SK-N-MC (cell line): Measurements from ENCODE around the gene SLC35F5.

Experiments
- EZH2 ChIP-seq: fragments of 200-600 bp; sonication (generic); IDR thresholded peaks from one replicate; pipeline ENCODE4 v1.6.1; 2017; ENCODE audit warnings: antibody characterized with exemption
- FOXP2 ChIP-seq: optimal IDR thresholded peaks from 2 replicates; pipeline ENCODE3; 2011; ENCODE audit warnings: mild to moderate bottlenecking, moderate library complexity; ENCODE audit not compliant: insufficient read depth; ENCODE audit errors: extremely low read length, control extremely low read depth
- POLR2AphosphoS5 ChIP-seq: IDR thresholded peaks from 2 replicates; pipeline ENCODE4 v1.6.1; 2012; ENCODE audit warnings: mild to moderate bottlenecking, low read depth, low read length, borderline replicate concordance

DNA sequence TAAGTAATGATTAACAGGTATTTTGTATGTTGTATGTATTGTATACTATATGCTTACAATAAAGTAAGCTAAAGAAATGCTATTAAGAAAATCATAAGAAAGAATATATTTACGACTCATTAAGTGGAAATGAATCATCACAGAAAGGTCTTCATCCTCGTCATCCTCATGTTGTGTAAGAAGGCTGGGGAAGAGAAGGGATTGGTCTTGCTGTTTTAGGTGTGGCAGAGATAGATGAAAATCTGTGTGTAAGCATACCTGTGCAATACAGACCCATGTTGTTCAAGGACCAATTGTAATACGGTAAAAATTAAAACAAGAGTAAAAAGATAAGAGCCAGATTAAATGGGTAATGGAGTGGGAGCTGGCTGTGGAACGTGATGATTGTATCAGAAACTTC lies 16.6 kb downstream of the SLC35F5 start:
- TF ChIP-seq POLR2AphosphoS5 (no peak), FOXP2 (no peak), EZH2 (no peak)
